GM23338 (cell line): ENCODE data around the gene HNRNPR. TPM values are rescaled to one million over a fixed set of nuclear protein-coding genes. Genes with fewer than 3 reads are reported as not detected.

Source experiments
- ATAC-seq: fragments of 200-7000 bp; cut with Tn5 transposase; 3 replicates; pipeline ENCODE4 v1.9.1; 2020
- DNase-seq: peaks from one replicate; pipeline ENCODE4 v3.0.0-alpha.2; 2015; ENCODE audit warnings: low spot score
- H2AFZ ChIP-seq: fragments of 200-600 bp; sonication (generic); 2 replicates; pipeline ENCODE4 v1.8.0; 2016; ENCODE audit warnings: antibody characterized with exemption, mild to moderate bottlenecking, moderate library complexity
- H3F3A ChIP-seq: fragments of 200-600 bp; sonication (generic); replicated peaks from 2 replicates; pipeline ENCODE4 v1.8.0; 2017; ENCODE audit warnings: antibody characterized with exemption, mixed run types, low read depth
- H3K27ac ChIP-seq: fragments of 200-600 bp; sonication (generic); 2 replicates; pipeline ENCODE4 v1.6.1; 2016; ENCODE audit warnings: low read depth
- H3K27me3 ChIP-seq: fragments of 200-600 bp; sonication (generic); 2 replicates; pipeline ENCODE4 v1.8.0; 2016; ENCODE audit warnings: mild to moderate bottlenecking, mixed run types, moderate library complexity; ENCODE audit not compliant: insufficient read depth
- H3K36me3 ChIP-seq: fragments of 200-600 bp; sonication (generic); 2 replicates; pipeline ENCODE4 v1.8.0; 2016; ENCODE audit warnings: mild to moderate bottlenecking; ENCODE audit not compliant: insufficient read depth
- H3K4me1 ChIP-seq: fragments of 200-600 bp; sonication (generic); 2 replicates; pipeline ENCODE4 v1.8.0; 2016; ENCODE audit warnings: mild to moderate bottlenecking, moderate library complexity; ENCODE audit not compliant: insufficient read depth
- H3K4me2 ChIP-seq: fragments of 200-600 bp; sonication (generic); 2 replicates; pipeline ENCODE4 v1.7.1; 2017; ENCODE audit warnings: mixed run types
- H3K4me3 ChIP-seq: fragments of 200-600 bp; sonication (generic); 2 replicates; pipeline ENCODE4 v1.6.1; 2016; ENCODE audit warnings: mixed run types
- H3K79me2 ChIP-seq: fragments of 200-600 bp; sonication (generic); replicated peaks from 2 replicates; pipeline ENCODE4 v1.8.0; 2017; ENCODE audit warnings: mild to moderate bottlenecking; ENCODE audit not compliant: insufficient read depth
- H3K9me2 ChIP-seq: fragments of 200-600 bp; sonication (generic); 2 replicates; pipeline ENCODE4 v1.8.0; 2017; ENCODE audit not compliant: insufficient read depth
- H4K20me1 ChIP-seq: fragments of 200-600 bp; sonication (generic); replicated peaks from 2 replicates; pipeline ENCODE4 v1.8.0; 2017; ENCODE audit warnings: mild to moderate bottlenecking; ENCODE audit not compliant: insufficient read depth
- H3K27ac Mint-ChIP-seq: 2 replicates; pipeline ENCODE4 v1.8.0; 2020; ENCODE audit warnings: inconsistent platforms, mild to moderate bottlenecking, moderate library complexity, mixed read lengths
- H3K27me3 Mint-ChIP-seq: 3 replicates; pipeline ENCODE4 v1.8.0; 2022; ENCODE audit warnings: low read depth, mild to moderate bottlenecking, moderate library complexity, mixed read lengths, inconsistent platforms; ENCODE audit not compliant: insufficient read depth, poor library complexity
- H3K36me3 Mint-ChIP-seq: 3 replicates; pipeline ENCODE4 v1.8.0; 2021; ENCODE audit warnings: low read depth, mild to moderate bottlenecking, inconsistent platforms, moderate library complexity, mixed read lengths
- H3K4me1 Mint-ChIP-seq: 3 replicates; pipeline ENCODE4 v1.8.0; 2020; ENCODE audit warnings: mild to moderate bottlenecking, inconsistent platforms, mixed read lengths
- H3K4me3 Mint-ChIP-seq: 3 replicates; pipeline ENCODE4 v1.8.0; 2021; ENCODE audit warnings: moderate library complexity, mild to moderate bottlenecking, inconsistent platforms, mixed read lengths
- H3K9me3 Mint-ChIP-seq: 3 replicates; pipeline ENCODE4 v1.8.0; 2020; ENCODE audit warnings: moderate library complexity, mild to moderate bottlenecking, inconsistent platforms, mixed read lengths
- CREB1 ChIP-seq: fragments of 250-450 bp; sonication (Bioruptor Pico); IDR thresholded peaks from 2 replicates; pipeline ENCODE4 v1.5.0; 2020; ENCODE audit warnings: low read depth, mild to moderate bottlenecking, moderate library complexity
- EZH2 ChIP-seq: fragments of 200-600 bp; sonication (generic); IDR thresholded peaks from one replicate; pipeline ENCODE4 v1.8.0; 2017; ENCODE audit warnings: antibody characterized with exemption, mild to moderate bottlenecking, low read depth; ENCODE audit not compliant: unreplicated experiment
- EZH2phosphoT487 ChIP-seq: fragments of 200-600 bp; sonication (generic); IDR thresholded peaks from one replicate; pipeline ENCODE4 v1.8.1; 2018; ENCODE audit warnings: antibody characterized with exemption; ENCODE audit not compliant: unreplicated experiment
- JUNB ChIP-seq: IDR thresholded peaks from one replicate; pipeline ENCODE4 v1.6.1; 2016; ENCODE audit warnings: antibody characterized with exemption; ENCODE audit not compliant: unreplicated experiment
- NANOG ChIP-seq: IDR thresholded peaks from 2 replicates; pipeline ENCODE4 v1.6.1; 2016; ENCODE audit warnings: antibody characterized with exemption, borderline replicate concordance
- POLR2AphosphoS5 ChIP-seq: IDR thresholded peaks from 2 replicates; pipeline ENCODE4 v1.6.1; 2016; ENCODE audit warnings: antibody characterized with exemption, low read depth
- ZNF331 ChIP-seq: fragments of 250-450 bp; sonication (Bioruptor Pico); IDR thresholded peaks from 2 replicates; pipeline ENCODE4 v1.5.0; 2020; ENCODE audit warnings: low read depth, mild to moderate bottlenecking, moderate library complexity
- polyA plus RNA-seq: library from polyadenylated mRNA; unstranded; fragments of >200 nt; fragmentation: Nextera tagmentation; extraction: Ambion mirVana; gene quantifications from 2 replicates; pipeline ENCODE4 v1.2.1, GENCODE V29; 2016
- total RNA-seq: library from RNA; depleted of rRNA; stranded (reverse); fragments of >200 nt; shearing (Covaris generic); gene quantifications from 2 replicates; pipeline ENCODE4 v1.2.3, GENCODE V29; 2014
- TF ChIP-seq, protein P1 (sequence below): fragments of 250-450 bp; sonication (Bioruptor Pico); IDR thresholded peaks from 2 replicates; pipeline ENCODE4 v1.5.0; 2020; ENCODE audit warnings: mild to moderate bottlenecking, moderate library complexity
- TF ChIP-seq, protein P2 (sequence below), 2 experiments: fragments of 200-600 bp in 1 of 2; sonication (generic) in 1 of 2; conservative IDR thresholded peaks; 2 replicates each; pipeline versions ENCODE4 v1.5.1 to v1.6.1; 2016 to 2017; ENCODE audit warnings: antibody characterized with exemption in 2 of 2, low read depth in 2 of 2, mild to moderate bottlenecking in 2 of 2, moderate library complexity in 1 of 2
- TF ChIP-seq, protein P3 (sequence below): IDR thresholded peaks from one replicate; pipeline ENCODE4 v1.6.1; 2018; ENCODE audit warnings: antibody characterized with exemption; ENCODE audit not compliant: unreplicated experiment

HNRNPR gene
- total and polyA plus RNA-seq, 2 experiments from 2014 or later, result 147 to 200 TPM

DNA sequence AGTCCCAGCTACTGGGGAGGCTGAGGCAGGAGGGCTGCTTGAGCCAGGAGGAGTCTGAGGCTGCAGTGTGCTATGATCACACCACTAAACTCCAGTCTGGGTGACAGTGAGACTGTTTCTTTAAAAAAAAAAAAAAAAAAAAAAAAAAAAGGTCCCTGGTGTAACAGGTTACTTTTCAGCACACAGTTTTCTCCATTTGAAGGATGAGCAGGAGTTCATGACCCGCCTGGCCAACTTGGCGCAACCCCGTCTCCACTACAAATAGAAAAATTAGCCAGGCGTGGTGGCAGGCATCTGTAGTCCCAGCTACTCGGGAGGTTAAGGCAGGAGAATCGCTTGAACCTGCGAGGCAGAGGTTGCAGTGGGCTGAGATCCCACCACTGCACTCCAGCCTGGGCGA, 12.4 kb downstream of the HNRNPR start:
- H3K9me2 ChIP-seq, result no peaks in the 10 kb centered on the region
- H3F3A ChIP-seq, result peaks cover 11% of the 10 kb centered on the region; the same call in 1 of the 2 replicates
- no peaks in the 10 kb centered on the region for H3K4me1 ChIP-seq
- no peak overlapping the region for H3K4me2 ChIP-seq
- Mint-ChIP-seq H3K4me3 (no peak overlapping the region), H3K27ac (no peak overlapping the region; the same call in 1 of the 2 replicates), H3K36me3 (peaks cover 94% of the 10 kb centered on the region), H3K27me3 (peaks cover 1% of the 10 kb centered on the region), H3K9me3 (no peaks in the 10 kb centered on the region), H3K4me1 (no peaks in the 10 kb centered on the region)
- no peak for DNase-seq
- H2AFZ ChIP-seq, result no peak overlapping the region
- peaks cover 74% of the 10 kb centered on the region for H3K36me3 ChIP-seq
- H3K27ac ChIP-seq, result no peak overlapping the region
- H3K27me3 ChIP-seq, result no peaks in the 10 kb centered on the region
- TF ChIP-seq CREB1 (CRISPR knock-in tag) (no peak), EZH2phosphoT487 (no peak), ZNF331 (no peak), JUNB (no peak), NANOG (no peak), POLR2AphosphoS5 (no peak), EZH2 (no peak)
- TF ChIP-seq, protein P1, sequence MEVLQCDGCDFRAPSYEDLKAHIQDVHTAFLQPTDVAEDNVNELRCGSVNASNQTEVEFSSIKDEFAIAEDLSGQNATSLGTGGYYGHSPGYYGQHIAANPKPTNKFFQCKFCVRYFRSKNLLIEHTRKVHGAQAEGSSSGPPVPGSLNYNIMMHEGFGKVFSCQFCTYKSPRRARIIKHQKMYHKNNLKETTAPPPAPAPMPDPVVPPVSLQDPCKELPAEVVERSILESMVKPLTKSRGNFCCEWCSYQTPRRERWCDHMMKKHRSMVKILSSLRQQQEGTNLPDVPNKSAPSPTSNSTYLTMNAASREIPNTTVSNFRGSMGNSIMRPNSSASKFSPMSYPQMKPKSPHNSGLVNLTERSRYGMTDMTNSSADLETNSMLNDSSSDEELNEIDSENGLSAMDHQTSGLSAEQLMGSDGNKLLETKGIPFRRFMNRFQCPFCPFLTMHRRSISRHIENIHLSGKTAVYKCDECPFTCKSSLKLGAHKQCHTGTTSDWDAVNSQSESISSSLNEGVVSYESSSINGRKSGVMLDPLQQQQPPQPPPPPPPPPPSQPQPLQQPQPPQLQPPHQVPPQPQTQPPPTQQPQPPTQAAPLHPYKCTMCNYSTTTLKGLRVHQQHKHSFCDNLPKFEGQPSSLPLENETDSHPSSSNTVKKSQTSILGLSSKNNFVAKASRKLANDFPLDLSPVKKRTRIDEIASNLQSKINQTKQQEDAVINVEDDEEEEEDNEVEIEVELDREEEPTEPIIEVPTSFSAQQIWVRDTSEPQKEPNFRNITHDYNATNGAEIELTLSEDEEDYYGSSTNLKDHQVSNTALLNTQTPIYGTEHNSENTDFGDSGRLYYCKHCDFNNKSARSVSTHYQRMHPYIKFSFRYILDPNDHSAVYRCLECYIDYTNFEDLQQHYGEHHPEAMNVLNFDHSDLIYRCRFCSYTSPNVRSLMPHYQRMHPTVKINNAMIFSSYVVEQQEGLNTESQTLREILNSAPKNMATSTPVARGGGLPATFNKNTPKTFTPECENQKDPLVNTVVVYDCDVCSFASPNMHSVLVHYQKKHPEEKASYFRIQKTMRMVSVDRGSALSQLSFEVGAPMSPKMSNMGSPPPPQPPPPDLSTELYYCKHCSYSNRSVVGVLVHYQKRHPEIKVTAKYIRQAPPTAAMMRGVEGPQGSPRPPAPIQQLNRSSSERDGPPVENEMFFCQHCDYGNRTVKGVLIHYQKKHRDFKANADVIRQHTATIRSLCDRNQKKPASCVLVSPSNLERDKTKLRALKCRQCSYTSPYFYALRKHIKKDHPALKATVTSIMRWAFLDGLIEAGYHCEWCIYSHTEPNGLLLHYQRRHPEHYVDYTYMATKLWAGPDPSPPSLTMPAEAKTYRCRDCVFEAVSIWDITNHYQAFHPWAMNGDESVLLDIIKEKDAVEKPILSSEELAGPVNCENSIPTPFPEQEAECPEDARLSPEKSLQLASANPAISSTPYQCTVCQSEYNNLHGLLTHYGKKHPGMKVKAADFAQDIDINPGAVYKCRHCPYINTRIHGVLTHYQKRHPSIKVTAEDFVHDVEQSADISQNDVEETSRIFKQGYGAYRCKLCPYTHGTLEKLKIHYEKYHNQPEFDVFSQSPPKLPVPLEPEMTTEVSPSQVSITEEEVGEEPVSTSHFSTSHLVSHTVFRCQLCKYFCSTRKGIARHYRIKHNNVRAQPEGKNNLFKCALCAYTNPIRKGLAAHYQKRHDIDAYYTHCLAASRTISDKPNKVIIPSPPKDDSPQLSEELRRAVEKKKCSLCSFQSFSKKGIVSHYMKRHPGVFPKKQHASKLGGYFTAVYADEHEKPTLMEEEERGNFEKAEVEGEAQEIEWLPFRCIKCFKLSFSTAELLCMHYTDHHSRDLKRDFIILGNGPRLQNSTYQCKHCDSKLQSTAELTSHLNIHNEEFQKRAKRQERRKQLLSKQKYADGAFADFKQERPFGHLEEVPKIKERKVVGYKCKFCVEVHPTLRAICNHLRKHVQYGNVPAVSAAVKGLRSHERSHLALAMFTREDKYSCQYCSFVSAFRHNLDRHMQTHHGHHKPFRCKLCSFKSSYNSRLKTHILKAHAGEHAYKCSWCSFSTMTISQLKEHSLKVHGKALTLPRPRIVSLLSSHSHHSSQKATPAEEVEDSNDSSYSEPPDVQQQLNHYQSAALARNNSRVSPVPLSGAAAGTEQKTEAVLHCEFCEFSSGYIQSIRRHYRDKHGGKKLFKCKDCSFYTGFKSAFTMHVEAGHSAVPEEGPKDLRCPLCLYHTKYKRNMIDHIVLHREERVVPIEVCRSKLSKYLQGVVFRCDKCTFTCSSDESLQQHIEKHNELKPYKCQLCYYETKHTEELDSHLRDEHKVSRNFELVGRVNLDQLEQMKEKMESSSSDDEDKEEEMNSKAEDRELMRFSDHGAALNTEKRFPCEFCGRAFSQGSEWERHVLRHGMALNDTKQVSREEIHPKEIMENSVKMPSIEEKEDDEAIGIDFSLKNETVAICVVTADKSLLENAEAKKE, result no peak
- TF ChIP-seq, protein P2, sequence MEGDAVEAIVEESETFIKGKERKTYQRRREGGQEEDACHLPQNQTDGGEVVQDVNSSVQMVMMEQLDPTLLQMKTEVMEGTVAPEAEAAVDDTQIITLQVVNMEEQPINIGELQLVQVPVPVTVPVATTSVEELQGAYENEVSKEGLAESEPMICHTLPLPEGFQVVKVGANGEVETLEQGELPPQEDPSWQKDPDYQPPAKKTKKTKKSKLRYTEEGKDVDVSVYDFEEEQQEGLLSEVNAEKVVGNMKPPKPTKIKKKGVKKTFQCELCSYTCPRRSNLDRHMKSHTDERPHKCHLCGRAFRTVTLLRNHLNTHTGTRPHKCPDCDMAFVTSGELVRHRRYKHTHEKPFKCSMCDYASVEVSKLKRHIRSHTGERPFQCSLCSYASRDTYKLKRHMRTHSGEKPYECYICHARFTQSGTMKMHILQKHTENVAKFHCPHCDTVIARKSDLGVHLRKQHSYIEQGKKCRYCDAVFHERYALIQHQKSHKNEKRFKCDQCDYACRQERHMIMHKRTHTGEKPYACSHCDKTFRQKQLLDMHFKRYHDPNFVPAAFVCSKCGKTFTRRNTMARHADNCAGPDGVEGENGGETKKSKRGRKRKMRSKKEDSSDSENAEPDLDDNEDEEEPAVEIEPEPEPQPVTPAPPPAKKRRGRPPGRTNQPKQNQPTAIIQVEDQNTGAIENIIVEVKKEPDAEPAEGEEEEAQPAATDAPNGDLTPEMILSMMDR (conservative IDR thresholded peaks at IDR 0.05; ENCODE audit: low read depth in 2 of 2), result no peak
- TF ChIP-seq, protein P3, sequence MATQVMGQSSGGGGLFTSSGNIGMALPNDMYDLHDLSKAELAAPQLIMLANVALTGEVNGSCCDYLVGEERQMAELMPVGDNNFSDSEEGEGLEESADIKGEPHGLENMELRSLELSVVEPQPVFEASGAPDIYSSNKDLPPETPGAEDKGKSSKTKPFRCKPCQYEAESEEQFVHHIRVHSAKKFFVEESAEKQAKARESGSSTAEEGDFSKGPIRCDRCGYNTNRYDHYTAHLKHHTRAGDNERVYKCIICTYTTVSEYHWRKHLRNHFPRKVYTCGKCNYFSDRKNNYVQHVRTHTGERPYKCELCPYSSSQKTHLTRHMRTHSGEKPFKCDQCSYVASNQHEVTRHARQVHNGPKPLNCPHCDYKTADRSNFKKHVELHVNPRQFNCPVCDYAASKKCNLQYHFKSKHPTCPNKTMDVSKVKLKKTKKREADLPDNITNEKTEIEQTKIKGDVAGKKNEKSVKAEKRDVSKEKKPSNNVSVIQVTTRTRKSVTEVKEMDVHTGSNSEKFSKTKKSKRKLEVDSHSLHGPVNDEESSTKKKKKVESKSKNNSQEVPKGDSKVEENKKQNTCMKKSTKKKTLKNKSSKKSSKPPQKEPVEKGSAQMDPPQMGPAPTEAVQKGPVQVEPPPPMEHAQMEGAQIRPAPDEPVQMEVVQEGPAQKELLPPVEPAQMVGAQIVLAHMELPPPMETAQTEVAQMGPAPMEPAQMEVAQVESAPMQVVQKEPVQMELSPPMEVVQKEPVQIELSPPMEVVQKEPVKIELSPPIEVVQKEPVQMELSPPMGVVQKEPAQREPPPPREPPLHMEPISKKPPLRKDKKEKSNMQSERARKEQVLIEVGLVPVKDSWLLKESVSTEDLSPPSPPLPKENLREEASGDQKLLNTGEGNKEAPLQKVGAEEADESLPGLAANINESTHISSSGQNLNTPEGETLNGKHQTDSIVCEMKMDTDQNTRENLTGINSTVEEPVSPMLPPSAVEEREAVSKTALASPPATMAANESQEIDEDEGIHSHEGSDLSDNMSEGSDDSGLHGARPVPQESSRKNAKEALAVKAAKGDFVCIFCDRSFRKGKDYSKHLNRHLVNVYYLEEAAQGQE, result no peak
- H4K20me1 ChIP-seq, result peaks cover 79% of the 10 kb centered on the region
- no peak for ATAC-seq
- peaks cover 91% of the 10 kb centered on the region for H3K79me2 ChIP-seq
- H3K4me3 ChIP-seq, result no peak overlapping the region
